GM12874 (cell line): ENCODE data around the gene PLPP7.

Experiments used
- TF ChIP-seq, protein P1 (sequence below): IDR thresholded peaks from 2 replicates; pipeline ENCODE4 v1.5.1; 2011; ENCODE audit warnings: low read depth, mild to moderate bottlenecking, control low read depth, low read length, moderate library complexity; ENCODE audit not compliant: insufficient read depth

PLPP7 gene

GRCh38 chr9:131290767-131291370 lies 1.3 kb downstream of the PLPP7 start:
- TF ChIP-seq, protein P1, sequence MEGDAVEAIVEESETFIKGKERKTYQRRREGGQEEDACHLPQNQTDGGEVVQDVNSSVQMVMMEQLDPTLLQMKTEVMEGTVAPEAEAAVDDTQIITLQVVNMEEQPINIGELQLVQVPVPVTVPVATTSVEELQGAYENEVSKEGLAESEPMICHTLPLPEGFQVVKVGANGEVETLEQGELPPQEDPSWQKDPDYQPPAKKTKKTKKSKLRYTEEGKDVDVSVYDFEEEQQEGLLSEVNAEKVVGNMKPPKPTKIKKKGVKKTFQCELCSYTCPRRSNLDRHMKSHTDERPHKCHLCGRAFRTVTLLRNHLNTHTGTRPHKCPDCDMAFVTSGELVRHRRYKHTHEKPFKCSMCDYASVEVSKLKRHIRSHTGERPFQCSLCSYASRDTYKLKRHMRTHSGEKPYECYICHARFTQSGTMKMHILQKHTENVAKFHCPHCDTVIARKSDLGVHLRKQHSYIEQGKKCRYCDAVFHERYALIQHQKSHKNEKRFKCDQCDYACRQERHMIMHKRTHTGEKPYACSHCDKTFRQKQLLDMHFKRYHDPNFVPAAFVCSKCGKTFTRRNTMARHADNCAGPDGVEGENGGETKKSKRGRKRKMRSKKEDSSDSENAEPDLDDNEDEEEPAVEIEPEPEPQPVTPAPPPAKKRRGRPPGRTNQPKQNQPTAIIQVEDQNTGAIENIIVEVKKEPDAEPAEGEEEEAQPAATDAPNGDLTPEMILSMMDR = no peak

- TF ChIP-seq, protein P1 = no peak
These were observed 2.3 kb downstream of the PLPP7 start for GRCh38 chr9:131291795-131292315.

DNA sequence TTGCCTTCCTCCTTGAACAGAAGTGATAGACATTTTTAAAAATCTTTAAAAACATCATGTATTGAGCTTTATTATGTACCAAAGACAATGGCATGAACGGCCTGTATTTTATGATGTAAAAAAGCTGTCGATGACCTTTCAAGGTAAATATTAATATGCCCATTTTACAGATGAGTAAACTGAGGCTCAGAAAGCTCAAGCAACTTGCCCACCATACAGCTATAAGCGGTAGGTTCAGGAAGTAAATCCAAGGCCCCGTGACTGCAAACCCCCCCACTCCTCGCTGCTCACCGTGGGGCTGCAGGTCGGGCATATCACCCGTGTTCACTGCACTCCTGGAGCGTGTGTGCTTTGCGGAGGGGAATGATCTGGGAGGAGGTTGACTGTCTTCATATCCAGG lies 3.4 kb downstream of the PLPP7 start:
- TF ChIP-seq, protein P1 = no peak

DNA sequence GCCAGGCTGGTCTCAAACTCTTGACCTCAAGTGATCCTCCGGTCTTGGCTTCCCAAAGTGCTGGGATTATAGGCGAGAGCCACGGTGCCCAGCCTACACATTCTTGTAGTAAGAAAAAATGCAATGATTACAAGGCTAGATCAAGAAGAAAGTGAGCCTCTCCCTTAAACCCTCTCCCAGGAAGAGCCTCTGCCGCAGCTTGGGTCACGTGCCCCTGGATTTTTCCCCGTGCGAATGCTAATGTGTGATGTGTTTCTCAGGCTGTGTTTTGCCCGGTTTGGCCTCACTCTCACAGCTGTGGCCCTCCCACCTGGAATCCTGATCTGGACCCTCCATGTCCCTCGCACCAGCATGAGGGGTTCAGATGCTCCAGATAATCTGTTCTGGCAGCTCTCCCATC lies 6.9 kb downstream of the PLPP7 start:
- TF ChIP-seq, protein P1 = no peak

DNA sequence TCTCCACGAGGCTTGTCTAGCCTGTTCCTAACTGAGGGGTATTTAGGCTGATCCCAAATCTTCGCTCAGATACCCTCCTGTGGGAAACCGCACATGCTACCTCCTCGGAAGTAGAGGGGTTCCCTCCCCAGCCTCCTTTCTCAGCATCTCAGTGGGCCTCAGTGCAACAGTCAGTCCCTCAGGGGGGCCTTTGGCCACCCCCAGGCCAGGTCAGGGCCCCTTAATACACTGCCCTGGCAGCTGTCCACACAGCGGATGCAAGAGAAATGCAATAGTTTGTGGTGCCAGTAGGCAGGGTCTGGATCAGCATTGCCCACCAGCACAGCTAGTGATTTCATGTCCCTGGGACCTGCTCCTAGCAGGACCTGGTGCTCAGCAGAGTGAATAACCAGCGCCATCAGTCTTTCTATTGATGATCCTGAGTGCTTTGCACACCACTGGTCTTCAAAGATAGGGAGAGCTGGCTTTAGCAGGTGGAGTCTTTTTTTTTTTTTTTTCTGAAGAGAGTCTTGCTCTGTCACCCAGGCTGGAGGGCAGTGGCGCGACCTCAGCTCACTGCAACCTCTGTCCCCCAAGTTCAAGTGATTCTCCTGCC lies 7.5 kb downstream of the PLPP7 start:
- TF ChIP-seq, protein P1 = no peak

DNA sequence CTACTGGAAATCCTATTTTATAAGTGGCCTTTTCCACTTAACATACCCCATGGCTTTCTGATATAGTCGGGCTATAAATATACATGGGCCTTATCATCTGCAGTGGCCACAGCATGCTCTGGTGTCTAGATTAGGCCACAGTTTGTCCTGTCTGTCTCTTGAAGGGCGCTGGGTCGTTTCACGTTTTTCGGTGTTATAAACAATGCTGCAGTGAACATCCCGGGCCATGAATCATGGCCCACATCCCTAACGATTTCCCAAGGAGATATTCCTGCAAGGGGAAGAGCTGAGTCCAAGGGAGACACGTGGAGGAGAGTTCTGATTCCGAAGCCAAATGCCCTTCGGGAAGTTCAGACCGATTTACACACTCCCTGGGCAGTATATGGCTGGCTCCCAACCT lies 8.4 kb downstream of the PLPP7 start:
- TF ChIP-seq, protein P1 = no peak

DNA sequence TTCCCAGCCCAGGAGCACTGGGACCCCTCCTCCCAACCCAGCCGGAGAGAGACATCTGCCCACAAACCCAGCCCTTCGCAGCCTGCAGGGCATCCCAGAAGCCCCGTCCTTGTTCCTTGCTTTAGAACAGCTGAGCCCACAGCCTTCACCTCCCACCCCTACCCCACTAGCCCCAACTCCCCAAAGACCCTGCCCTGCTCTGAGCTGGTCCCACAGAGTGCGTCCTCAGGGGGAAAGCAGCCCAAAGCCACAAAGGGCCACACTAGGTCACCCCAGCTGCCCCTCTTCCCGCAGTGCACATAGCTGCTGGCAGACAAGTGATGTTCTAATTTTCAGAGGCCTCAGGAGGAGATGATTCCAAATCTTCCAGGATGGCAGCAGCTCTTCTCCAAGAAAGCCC lies 8.8 kb downstream of the PLPP7 start:
- TF ChIP-seq, protein P1 = no peak
